Measurements from ENCODE around the gene MACC1.

The MACC1 gene, protein sequence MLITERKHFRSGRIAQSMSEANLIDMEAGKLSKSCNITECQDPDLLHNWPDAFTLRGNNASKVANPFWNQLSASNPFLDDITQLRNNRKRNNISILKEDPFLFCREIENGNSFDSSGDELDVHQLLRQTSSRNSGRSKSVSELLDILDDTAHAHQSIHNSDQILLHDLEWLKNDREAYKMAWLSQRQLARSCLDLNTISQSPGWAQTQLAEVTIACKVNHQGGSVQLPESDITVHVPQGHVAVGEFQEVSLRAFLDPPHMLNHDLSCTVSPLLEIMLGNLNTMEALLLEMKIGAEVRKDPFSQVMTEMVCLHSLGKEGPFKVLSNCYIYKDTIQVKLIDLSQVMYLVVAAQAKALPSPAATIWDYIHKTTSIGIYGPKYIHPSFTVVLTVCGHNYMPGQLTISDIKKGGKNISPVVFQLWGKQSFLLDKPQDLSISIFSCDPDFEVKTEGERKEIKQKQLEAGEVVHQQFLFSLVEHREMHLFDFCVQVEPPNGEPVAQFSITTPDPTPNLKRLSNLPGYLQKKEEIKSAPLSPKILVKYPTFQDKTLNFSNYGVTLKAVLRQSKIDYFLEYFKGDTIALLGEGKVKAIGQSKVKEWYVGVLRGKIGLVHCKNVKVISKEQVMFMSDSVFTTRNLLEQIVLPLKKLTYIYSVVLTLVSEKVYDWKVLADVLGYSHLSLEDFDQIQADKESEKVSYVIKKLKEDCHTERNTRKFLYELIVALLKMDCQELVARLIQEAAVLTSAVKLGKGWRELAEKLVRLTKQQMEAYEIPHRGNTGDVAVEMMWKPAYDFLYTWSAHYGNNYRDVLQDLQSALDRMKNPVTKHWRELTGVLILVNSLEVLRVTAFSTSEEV

DNA sequence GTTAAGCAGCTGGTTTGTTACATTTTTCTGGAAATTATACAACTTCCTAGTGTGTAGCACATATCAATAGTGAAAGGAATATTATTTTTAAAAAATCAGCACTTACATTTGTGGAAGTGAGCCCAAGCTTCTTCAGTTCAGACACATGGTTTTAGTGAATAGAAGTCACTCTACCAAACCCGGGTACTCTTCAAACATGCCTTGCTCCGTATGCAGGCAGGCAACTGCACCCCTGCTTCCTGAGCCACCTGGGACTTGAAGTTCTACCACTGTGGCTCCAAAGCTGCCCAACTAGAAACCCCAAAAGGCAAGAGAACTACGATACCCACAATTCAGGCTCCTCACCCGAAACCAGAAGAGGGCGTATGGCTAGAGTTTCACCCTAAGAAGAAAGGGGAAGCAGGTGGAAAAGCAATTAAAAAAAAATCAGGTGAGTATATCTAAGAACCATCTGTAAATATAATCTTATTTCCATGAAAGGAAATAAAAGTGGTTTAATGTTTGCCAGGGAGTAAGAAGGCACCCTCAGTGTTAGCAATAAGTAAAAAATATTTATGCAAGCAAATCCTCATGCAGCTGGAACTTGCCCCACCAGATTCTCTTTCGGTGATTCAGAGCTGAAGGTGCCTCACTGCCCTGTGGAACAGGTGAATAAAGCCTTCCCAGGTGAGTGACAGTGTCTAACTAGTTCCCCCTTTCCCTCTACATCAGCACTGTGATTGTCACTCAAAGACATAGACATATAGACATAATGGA is at the start of gene MACC1:
Gene MACC1 (minus strand): TSS at position 192 of the 756 bp plus-strand sequence. CDS start 55,522 bp downstream, outside the sequence.
- DNase-seq (ENCODE audit: low spot score) = peak; percentile 55

DNA sequence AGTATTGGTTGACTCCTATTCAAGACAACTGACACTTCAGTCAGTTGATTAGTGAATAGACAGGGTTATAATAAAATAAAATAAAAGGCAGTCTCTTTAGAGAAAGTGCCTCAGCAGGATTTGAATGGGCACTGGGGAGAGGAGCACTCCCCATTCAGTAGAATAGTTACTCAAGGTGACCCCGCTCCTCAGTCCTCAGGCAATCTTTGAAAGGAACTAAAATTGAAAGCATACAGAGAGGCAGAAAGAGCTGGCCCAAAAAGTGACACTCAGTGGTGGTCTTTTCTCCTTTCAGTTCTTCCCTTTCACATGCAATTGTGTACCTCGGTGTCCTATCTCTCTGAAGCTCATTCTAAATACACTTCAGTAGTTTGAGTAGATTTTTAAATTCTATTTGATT is 47.4 kb upstream of the MACC1 start:
- DNase-seq (ENCODE audit: low spot score) = no peak

DNA sequence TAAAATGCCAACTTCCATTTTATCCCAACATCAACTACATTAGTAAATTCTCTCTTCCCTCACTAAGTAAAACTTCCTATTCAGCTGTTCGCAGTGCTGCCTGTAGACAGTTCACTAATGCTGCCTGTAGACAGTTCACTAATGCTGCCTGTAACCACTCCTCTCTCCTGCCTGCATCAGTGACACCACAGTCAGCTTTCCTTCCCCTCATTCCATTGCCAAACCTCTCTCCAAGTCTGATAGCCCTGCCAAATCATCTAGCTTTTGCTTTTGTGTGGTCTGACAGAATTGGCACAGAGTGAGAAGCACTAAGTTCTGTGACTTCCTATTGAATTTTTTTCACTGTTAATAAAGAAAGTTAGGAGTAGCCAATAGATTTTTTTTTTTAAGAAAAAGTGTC is 43.0 kb upstream of the MACC1 start:
- DNase-seq (ENCODE audit: low spot score) = no peak

DNA sequence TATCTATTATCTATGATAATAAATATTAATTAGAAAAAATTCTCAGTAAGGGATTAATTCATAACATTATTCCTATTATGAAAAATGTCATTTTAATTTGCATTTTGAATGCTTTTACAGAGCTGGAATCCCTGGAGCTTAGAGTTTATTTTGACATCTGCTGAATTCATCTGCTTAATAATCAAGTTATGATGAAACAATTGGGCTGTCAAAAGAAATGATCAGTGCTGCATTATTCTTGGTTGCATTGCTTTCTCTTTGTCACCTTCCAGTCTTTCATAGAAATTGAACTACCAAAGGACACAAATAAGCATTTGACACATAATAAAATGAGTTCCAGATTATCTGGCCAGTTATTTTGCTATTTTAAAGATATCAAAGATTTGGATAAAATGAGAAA is 40.0 kb upstream of the MACC1 start:
- DNase-seq (ENCODE audit: low spot score) = no peak

DNA sequence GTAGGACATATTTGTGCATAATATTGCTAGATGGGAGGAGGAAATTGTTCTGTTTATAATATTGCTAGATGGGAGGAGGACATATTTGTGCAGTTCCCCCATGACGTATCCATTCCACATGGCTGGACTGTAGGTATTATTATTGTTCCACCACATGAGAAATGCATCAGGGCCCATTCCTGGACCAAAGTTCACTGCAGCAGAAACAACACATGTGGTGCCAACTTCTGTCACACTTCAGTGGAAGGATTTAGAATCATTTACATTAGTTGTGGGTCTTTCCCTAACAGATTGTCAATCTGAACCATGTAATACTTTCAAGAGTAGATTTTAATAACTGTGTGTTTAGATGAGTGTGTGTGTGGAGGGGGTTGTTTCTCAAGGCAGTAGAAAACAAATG is 32.7 kb upstream of the MACC1 start:
- no peak for DNase-seq (ENCODE audit: low spot score)

DNA sequence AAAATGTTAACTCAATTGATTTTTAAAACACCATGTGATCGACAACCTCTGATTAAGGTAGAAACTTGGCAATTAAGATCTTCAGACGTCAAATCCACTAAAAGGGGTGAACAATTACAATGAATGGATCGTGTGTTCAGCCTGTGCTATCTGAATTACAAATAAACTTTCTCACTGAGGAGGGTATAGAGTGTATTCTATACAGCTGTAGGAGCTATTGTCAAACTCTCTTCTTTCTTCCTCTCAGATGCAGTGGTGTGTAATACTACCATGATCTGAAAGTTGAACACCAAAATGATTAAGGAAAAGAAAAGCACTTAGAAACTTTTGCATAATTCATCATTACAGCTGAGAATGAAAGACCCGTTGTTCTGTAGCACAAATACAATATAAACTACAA is 32.2 kb upstream of the MACC1 start:
- no peak for DNase-seq (ENCODE audit: low spot score)

DNA sequence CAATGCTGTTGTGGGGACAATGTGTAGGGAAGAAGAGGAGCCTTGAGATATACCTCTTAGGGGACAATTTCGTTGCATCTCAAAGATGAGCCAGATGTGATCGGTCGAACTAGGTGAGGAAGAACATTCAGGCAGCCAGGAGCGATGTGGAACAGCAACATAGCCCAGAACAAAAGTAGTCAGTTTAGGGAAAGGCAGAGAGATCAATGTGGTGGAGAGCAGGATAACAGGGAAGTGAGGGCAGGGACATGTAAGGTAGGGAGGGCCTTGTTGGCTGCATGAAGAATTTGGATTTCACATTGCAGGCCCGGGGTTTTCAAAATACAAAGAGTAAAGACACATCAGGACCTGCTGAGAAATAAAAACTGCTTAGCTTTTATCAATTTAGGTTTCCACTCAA is 29.1 kb upstream of the MACC1 start:
- DNase-seq (ENCODE audit: low spot score) = no peak

DNA sequence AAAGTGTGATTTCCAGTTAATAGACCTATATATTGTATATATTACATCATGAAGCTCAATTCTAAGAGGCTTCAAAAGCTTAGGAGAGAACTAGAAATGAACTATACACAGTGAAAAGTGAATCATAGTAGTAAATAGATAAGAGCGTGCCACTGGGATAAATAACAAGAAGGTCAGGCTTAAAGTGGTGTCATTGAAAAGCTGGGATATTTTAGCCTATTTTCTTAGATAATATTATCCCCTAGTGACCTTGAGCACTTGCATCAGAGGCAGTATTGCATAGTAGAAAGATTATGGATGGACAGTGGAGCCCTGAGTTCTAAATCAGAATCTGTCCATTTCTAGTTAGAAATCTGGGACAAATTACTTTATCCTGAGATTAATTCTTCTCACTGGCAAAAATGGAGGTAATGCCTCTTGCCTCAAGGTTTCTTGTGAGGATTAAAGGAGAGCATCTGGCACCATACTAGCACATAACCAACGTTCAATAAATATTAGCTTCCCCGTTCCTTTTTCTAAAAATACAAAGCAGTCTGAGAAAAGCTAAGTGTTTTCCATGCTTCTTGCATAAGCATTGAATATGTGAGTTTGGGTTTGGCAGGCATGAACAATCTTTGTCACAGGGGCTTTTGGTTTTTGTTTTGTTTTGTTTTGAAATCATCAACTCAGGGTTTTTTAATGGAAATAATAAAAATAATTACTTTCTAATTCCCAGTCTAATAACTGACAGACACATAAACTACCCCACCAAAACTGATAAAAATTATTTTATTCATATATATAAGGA is 27.3 kb upstream of the MACC1 start:
- DNase-seq (ENCODE audit: low spot score) = no peak

DNA sequence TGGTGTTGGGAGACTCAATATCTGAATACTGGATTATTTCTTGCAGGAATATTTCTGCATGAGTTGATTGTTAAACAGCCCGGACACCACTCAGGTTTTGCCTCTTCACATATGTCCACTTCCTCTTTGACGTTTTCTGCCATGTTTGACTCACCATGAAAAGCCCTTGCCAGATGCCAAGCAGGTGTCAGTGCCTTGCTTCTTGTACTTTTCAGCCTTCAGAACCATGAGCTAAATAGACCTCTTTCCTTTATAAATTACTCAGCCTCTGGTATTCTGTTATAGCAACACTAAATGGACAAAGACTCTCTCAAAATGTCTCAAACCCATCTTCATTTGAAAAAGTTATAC is 24.7 kb upstream of the MACC1 start:
- no peak for DNase-seq (ENCODE audit: low spot score)

DNA sequence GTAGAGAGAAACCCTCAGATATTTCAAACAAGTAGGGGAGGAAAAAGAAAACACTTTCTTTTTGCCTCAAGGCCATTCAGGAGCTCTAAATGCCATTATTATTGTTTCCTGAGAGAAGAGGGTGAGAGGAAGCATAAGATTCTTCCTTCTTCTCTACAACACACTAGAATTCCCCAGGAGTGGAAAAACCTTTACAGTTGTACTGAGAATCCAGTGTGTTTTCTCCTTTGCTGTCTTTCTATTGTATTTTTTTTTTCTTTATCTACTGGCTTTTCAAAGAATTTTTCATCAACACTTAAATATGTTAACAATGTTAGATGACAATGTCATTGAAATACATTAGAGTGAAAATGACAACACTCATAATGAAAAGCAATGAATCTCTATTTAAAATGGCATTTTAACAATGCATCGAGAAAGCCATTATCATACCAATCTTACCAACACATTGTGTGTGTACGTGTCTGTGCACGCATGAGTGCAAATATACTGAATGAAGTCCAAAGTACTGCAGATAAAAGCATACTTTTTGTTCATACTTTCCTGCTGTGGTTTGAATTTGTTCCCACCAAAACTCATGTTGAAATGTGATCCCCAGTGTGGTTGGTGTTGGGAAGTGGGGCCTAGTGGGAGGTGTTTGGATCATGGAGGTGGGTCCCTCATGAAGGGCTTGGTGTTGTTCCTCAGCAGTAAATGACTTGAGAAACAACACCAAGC is 24.2 kb upstream of the MACC1 start:
- DNase-seq (ENCODE audit: low spot score) = no peak

DNA sequence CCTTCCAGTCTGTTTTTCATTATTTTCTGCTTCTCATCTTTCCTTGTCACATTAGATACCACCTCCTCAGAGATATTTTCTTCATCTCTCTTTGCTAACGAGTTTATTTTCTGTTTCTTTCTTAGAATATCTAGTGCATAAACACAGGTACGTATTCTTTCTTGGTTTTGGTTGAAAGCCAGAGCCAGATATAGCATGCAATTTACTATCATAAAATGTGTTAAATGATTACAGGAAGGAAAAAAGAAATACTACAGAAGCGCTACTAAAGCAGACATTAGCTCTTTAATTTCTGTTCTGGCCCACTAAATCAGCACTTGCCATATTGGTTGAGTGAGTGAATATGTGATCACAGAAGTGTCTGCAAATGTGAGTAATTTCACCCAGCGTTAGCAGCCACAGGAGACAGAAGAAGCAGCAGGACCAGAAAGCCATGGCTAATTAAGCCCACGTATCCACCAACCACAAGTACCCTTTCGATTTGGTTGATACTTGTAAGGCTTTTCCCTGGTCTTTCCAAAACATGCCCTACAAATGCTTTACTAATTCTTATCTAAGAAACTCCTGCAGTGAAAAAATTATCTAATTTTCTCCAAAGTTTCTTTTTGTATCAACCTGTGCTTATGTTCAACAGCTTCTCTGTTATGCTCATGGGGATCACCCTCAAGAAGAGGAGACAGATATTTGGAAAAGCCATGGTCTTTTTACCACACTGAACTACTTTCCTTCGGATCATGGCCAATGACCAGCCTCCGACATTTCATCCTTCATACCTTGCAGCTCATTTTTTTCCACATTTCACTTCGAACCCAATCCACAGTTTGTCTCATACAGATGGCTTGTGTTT is 23.1 kb upstream of the MACC1 start:
- DNase-seq (ENCODE audit: low spot score) = no peak

DNA sequence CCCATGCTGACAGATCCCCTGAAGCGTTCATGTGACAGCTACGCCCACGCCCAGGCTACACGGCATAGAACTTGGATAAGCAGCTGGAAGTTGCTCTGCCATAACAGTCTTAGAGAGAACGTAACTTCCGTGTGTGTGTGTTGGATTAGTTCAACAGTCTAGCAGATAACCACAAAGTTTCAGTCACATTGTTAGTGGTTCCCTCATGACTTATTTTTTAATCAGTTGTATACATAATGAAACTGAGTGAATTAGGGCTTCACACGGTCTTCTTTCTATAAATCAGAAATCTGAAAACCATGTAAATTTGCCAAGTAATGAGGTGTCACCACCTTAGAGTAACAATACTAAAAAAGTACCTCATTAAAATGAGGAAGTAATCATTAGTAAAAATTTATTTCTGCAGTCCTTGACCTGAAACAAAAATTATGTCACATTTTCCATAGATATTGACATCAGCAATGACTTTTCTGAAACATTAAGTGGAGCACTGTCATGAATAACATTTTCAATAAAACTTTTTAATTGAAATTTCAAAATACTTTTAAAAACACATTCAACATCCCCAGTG is 21.7 kb upstream of the MACC1 start:
- DNase-seq (ENCODE audit: low spot score) = no peak

DNA sequence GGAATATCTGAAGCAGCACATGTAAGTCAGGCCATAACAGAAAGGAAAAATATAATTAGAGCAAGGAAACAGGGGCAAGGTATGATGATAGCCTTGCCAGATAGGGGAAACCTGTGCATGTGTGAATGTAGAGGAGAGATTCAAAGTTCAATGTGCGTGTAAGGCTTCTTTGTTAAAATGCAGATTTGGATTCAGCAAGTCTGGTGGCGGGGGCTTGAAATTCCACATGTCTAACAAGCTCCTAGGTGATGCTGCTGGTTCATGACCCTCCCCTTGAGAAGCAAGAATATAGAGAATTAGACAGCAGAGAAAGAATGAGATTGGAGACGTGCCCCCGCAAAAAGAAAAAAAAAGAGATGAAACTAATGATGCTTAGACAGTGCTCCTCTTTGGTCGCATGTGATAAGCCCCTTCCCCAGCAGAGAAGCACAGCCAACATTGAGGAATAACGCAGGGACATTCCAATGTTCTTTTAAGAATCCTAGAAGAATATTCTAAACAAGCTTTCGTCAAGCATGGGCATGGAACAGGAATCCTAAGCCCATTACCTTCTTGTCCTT is 21.1 kb upstream of the MACC1 start:
- no peak for DNase-seq (ENCODE audit: low spot score)

DNA sequence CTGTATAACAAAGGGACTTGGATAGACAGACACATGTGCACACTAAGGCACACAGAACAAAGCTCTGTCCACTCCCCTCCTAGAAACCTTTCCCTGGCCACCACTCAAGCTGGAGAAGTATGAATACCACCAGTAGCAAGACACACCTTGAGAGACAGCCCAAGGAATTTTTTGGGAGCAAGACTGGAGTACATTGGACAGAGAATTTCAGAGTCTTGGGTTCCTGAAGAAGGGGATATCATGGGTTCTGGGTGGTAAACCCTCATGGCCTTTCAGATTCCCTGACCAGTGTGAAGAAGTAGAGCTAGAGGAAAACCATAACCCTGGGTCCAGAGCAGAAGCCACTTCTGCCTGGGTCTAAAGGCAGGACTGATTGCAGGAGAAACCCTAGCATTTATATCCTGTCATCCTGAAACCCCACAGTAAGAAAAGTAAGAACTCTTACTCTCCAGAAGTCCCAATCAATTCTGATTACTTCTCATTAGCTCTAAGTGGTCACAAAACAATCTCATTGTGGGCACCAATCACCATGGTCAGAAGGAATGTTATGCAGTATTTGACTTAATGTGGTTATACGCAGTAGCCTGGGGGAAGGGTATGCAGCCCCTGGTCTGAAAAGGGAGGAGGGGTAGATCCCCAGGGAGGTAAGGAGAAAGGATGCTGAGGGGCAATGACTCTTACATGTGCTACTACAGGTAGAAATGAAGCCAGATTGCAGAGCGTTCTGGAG is 20.4 kb upstream of the MACC1 start:
- DNase-seq (ENCODE audit: low spot score) = no peak

DNA sequence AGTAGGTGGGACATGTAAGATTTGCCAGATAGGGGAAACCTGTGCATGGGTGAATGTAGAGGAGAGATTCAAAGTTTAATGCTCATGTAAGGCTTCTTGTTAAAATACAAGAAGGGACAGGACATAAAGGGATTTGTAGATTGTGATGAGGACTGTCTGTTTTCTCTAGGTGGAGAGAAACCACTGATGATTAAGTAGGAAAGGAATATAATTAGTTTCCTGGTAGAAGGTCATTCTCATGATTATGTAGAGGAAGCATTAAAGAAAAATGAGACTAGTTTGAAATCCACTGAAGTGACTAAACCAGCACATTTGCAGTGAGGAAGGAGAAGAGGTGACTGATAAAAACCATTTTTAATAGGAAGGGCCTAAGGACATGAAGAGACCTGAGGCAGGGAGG is 19.6 kb upstream of the MACC1 start:
- DNase-seq (ENCODE audit: low spot score) = no peak

DNA sequence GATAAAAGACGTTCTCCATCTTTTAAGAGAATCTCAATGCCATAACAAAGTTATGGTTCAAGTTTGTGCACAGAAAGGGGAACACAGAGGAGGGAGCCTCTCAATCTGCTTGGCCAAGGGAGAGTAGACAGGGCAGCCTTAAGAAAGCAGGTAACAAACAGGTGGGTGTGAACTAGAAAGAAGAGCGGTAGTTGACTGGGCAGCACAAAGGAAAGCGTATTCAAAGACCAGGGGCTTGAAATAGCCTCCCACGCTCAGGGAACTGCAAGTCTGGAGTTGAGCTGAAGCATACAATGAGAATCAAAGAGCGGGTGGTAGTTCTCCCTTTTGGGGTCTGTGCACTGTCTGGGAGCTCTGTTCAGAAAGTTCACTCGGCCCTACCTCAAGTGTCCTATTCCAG is 18.9 kb upstream of the MACC1 start:
- DNase-seq (ENCODE audit: low spot score) = no peak

DNA sequence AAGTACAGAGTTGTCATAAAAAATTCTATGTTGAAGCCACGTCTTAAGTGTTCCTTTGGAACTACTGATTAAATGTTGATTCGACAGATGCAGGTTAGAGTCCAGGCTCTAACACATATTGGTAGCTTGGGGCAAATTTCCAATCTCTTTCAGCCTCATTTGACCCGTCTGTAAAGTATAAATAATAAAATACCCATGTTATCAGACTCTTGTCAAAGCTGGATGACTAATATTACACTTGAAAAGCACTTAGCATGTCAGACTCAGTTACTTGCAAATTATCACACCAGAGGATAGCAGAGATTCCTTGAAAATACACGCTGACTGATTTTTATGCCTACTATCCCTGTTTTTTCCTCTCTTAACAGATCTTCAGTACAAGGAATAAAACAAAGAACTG is 18.1 kb upstream of the MACC1 start:
- DNase-seq (ENCODE audit: low spot score) = no peak

DNA sequence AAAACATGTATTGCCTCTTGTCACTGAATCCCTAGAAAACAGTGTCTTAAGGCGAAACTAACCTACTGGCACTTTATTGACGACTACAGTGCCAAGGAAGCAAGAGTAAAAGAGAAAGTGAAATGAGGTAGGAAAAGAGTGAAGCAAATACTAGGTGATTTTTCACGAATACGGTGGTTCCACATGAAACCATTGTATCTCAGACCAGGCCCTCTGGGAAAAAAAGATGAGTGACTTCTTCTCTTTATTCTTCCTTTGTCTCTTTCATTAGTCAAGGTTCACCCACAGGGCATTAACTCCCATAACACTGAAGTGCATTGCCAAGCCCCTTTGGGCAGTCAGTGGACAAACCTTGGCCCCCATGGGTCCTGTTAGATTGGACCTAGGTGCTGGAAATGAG is 16.2 kb upstream of the MACC1 start:
- no peak for DNase-seq (ENCODE audit: low spot score)

DNA sequence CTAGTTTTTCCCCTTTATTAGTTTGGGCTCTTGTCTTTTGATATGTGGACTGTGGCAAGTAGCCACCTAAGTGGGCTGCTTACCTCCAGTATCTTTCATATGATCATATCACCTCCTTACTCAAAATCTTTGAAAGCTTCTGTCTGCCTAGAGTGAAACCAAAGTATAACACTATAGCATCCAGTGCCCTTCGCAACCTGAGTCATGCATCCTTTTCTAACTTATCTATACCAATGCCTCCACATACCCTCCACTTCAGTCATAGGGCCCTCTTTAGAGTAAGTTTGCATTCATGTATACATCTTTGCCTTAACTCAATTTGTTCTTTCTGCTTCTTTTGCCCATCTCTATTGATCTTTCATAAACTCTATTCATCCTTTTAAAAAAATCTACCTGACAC is 15.7 kb upstream of the MACC1 start:
- no peak for DNase-seq (ENCODE audit: low spot score)
